ENCODE measurements around the gene MAP3K20. TPM values are rescaled to one million over a fixed set of nuclear protein-coding genes. Genes with fewer than 3 reads are reported as not detected.

MAP3K20 gene
- total RNA-seq, 1 donor from 2014 or later, result 33.7 TPM

DNA sequence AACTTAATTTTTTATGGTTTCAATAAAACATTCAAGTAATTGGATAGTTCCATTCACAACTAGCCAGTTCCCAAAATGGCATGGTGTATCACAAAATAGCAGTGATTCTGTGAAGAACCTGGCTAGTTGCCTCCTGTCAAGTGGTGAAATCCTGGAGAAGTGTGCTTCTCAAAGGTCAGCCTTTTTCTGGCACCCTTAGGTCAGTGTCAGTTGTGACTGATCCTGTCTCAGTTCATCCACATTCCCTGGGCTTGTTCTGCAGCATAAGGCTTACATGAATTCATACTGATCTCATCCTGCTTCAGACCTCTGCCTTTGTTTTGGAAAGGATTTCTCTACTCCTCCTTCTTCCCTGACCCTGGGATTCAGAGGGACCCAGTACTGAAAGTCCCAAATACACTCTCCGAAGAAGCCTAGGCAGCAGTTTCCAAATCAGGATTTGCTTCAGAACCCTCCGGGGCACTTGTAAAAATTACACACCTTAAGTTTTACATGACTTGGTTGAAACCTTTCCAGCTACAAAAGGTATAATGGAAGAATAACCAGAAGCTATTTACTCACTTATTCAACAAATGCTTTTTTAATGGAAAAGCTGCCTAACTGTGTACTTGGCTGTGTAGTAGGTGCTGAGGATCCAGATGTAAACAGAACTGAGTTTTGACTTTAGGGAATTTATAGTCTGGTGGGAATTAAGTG is 11.0 kb downstream of the MAP3K20 start:
- Mint-ChIP-seq H3K27ac (peak overlapping the region; percentile 10), H3K9me3 (no peaks in the 10 kb centered on the region), H3K4me3 (no peak overlapping the region), H3K36me3 (peaks cover 2% of the 10 kb centered on the region), H3K27me3 (ENCODE audit: low read depth) (no peaks in the 10 kb centered on the region), H3K4me1 (peaks cover 36% of the 10 kb centered on the region)
- TF ChIP-seq, protein P1, sequence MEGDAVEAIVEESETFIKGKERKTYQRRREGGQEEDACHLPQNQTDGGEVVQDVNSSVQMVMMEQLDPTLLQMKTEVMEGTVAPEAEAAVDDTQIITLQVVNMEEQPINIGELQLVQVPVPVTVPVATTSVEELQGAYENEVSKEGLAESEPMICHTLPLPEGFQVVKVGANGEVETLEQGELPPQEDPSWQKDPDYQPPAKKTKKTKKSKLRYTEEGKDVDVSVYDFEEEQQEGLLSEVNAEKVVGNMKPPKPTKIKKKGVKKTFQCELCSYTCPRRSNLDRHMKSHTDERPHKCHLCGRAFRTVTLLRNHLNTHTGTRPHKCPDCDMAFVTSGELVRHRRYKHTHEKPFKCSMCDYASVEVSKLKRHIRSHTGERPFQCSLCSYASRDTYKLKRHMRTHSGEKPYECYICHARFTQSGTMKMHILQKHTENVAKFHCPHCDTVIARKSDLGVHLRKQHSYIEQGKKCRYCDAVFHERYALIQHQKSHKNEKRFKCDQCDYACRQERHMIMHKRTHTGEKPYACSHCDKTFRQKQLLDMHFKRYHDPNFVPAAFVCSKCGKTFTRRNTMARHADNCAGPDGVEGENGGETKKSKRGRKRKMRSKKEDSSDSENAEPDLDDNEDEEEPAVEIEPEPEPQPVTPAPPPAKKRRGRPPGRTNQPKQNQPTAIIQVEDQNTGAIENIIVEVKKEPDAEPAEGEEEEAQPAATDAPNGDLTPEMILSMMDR (IDR thresholded peaks at IDR 0.05; ENCODE audit: unreplicated experiment), result no peak
- DNase-seq (ENCODE audit: low spot score in 2 of 2, unreplicated experiment in 2 of 2), result no peak

DNA sequence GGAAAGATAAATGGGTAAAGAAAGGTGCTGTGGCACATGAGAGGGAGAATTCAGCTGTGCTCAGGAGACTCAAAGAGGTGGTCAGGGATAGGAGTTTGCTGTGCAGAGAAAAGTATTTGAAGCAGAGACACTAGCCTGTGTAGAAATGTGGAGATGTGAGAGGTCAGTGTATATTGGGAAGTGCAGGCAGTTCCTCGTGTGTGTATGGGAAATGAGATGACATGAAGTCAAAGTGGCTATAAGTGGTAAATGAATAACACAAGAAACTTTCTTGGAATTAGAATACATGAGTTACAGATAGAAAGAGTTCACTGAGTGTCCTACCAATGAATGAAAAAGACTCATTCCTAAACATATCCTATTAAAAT is 11.6 kb downstream of the MAP3K20 start:
- Mint-ChIP-seq H3K27me3 (ENCODE audit: low read depth) (no peaks in the 10 kb centered on the region), H3K4me1 (peaks cover 38% of the 10 kb centered on the region), H3K27ac (peak overlapping the region; percentile 10), H3K9me3 (no peaks in the 10 kb centered on the region), H3K4me3 (no peak overlapping the region), H3K36me3 (no peaks in the 10 kb centered on the region)
- TF ChIP-seq, protein P1 (IDR thresholded peaks at IDR 0.05; ENCODE audit: unreplicated experiment), result no peak
- no peak for DNase-seq (ENCODE audit: low spot score in 2 of 2, unreplicated experiment in 2 of 2)

- Mint-ChIP-seq H3K27ac (no peak overlapping the region), H3K27me3 (ENCODE audit: low read depth) (no peaks in the 10 kb centered on the region), H3K9me3 (no peaks in the 10 kb centered on the region), H3K4me3 (no peak overlapping the region), H3K4me1 (peaks cover 41% of the 10 kb centered on the region), H3K36me3 (peaks cover 2% of the 10 kb centered on the region)
- TF ChIP-seq, protein P1 (IDR thresholded peaks at IDR 0.05; ENCODE audit: unreplicated experiment), result no peak
- DNase-seq (ENCODE audit: low spot score in 2 of 2, unreplicated experiment in 2 of 2), result no peak
These were observed 12.3 kb downstream of the MAP3K20 start for GRCh38 chr2:173087793-173088496.

- TF ChIP-seq, protein P1 (IDR thresholded peaks at IDR 0.05; ENCODE audit: unreplicated experiment), result no peak
- H3K27me3 Mint-ChIP-seq (ENCODE audit: low read depth), result no peaks in the 10 kb centered on the region
- peaks cover 5% of the 10 kb centered on the region for H3K36me3 Mint-ChIP-seq
- peaks cover 36% of the 10 kb centered on the region for H3K4me1 Mint-ChIP-seq
- no peak overlapping the region for H3K4me3 Mint-ChIP-seq
- DNase-seq (ENCODE audit: low spot score in 2 of 2, unreplicated experiment in 2 of 2), result no peak
- H3K27ac Mint-ChIP-seq, result peak overlapping the region; percentile 72
- no peaks in the 10 kb centered on the region for H3K9me3 Mint-ChIP-seq
These were observed 14.7 kb downstream of the MAP3K20 start for GRCh38 chr2:173090276-173090877.

DNA sequence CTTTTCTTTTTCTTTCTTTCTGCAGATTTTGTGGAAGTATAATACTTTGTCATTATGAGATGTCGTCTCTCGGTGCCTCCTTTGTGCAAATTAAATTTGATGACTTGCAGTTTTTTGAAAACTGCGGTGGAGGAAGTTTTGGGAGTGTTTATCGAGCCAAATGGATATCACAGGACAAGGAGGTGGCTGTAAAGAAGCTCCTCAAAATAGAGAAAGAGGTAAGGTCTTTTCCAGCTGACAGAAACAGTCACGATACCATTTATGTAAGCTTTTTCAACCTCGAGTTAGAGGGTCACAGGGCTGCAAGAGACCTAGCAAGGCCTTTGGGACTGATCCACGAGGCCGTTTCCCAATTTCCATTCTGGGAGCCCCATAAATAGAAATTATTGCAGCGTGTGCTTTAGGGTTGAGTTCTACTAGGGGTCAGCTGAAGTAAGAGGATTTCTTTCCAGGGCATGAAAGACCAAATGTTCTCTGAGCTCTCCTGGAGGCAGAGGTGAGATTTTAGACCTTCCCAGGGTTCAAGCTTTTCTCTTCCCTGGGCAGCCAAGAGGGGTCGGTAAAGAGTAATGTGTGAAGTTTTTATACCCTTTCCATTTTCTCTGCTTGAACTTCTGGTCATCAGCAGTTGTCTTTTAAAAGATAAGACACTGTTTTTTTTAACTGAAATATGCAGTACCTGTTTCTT is 15.5 kb downstream of the MAP3K20 start:
- no peak for DNase-seq (ENCODE audit: low spot score in 2 of 2, unreplicated experiment in 2 of 2)
- Mint-ChIP-seq H3K9me3 (no peaks in the 10 kb centered on the region), H3K27ac (peak overlapping the region; percentile 72), H3K4me1 (peaks cover 36% of the 10 kb centered on the region), H3K4me3 (no peak overlapping the region), H3K27me3 (ENCODE audit: low read depth) (no peaks in the 10 kb centered on the region), H3K36me3 (peaks cover 5% of the 10 kb centered on the region)
- TF ChIP-seq, protein P1 (IDR thresholded peaks at IDR 0.05; ENCODE audit: unreplicated experiment), result no peak

Measured in mesothelial cell of epicardium (in vitro differentiated cells).